Measurements from ENCODE around the gene MOGAT1. TPM values are rescaled to one million over a fixed set of nuclear protein-coding genes. Genes with fewer than 3 reads are reported as not detected.

Gene MOGAT1
- total RNA-seq (2014; rRNA removed) = not detected in 2 replicates
- polyA plus RNA-seq (2012) = not detected

GRCh38 chr2:222671259-222672067 lies at the start of gene MOGAT1:
MOGAT1 (plus strand) TSS chr2:222671658; CDS start chr2:222671786, 128 bp downstream.
- no peak for DNase-seq (ENCODE audit: low read depth)

- DNase-seq (ENCODE audit: low read depth) = no peak
Measured at GRCh38 chr2:222621893-222622292, 49.6 kb upstream of the MOGAT1 start.

GRCh38 chr2:222622910-222623309 lies 48.5 kb upstream of the MOGAT1 start:
- no peak for DNase-seq (ENCODE audit: low read depth)

GRCh38 chr2:222623756-222624309 lies 47.6 kb upstream of the MOGAT1 start:
- no peak for DNase-seq (ENCODE audit: low read depth)

GRCh38 chr2:222627764-222628163 lies 43.7 kb upstream of the MOGAT1 start:
- DNase-seq (ENCODE audit: low read depth) = peak; percentile 63

GRCh38 chr2:222635295-222635694 lies 36.2 kb upstream of the MOGAT1 start:
- no peak for DNase-seq (ENCODE audit: low read depth)

- DNase-seq (ENCODE audit: low read depth) = no peak
Measured at GRCh38 chr2:222637067-222637466, 34.4 kb upstream of the MOGAT1 start.

GRCh38 chr2:222641336-222641735 lies 30.1 kb upstream of the MOGAT1 start:
- peak; percentile 16 for DNase-seq (ENCODE audit: low read depth)

- no peak for DNase-seq (ENCODE audit: low read depth)
Measured at GRCh38 chr2:222643134-222643533, 28.3 kb upstream of the MOGAT1 start.

- no peak for DNase-seq (ENCODE audit: low read depth)
Measured at GRCh38 chr2:222646008-222646407, 25.4 kb upstream of the MOGAT1 start.

GRCh38 chr2:222649801-222650200 lies 21.7 kb upstream of the MOGAT1 start:
- no peak for DNase-seq (ENCODE audit: low read depth)

- DNase-seq (ENCODE audit: low read depth) = no peak
Measured at GRCh38 chr2:222651718-222652418, 19.6 kb upstream of the MOGAT1 start.

GRCh38 chr2:222652491-222653255 lies 18.8 kb upstream of the MOGAT1 start:
- no peak for DNase-seq (ENCODE audit: low read depth)

- no peak for DNase-seq (ENCODE audit: low read depth)
Measured at GRCh38 chr2:222653280-222653679, 18.2 kb upstream of the MOGAT1 start.

GRCh38 chr2:222655787-222656525 lies 15.5 kb upstream of the MOGAT1 start, which contains the start of gene FARSB:
FARSB (minus strand) TSS chr2:222656092; CDS start chr2:222656073, 19 bp downstream.
- peak; percentile 93 for DNase-seq (ENCODE audit: low read depth)

GRCh38 chr2:222656526-222657446 lies 14.7 kb upstream of the MOGAT1 start:
- no peak for DNase-seq (ENCODE audit: low read depth)

- DNase-seq (ENCODE audit: low read depth) = no peak
Measured at GRCh38 chr2:222663479-222663878, 8.0 kb upstream of the MOGAT1 start.

GRCh38 chr2:222668494-222669154 lies 2.8 kb upstream of the MOGAT1 start:
- no peak for DNase-seq (ENCODE audit: low read depth)

GRCh38 chr2:222669353-222669752 lies 2.1 kb upstream of the MOGAT1 start:
- no peak for DNase-seq (ENCODE audit: low read depth)

Measured in LHCN-M2 (cell line).